Measurements from ENCODE around the gene PRKCH.
"Not testable (repeated sequence)": the region's sequence is repeated elsewhere in the genome, so short reads cannot be mapped to it uniquely, and the experiment has no call there.

PRKCH gene

DNA sequence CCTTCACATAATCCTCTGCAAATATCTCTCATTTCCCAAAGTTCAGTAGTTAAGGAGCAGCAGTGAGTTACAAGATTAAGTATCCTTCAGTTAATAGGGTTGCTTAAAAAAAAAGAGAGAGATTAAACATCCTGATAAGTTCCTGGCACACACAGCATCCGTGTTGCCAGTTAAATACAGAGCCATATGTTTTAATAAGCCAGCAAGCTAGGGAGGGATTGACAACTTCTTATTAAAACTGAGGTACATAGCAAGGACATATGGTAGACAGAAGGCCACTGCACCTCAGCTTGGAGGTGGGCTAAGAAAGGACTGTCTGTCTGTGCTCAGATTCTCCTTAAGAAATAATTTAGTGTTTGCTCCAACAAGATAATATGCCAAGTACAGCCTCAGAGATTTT is 30.7 kb upstream of the PRKCH start:
- Mint-ChIP-seq H3K27me3 (peaks cover 0 to 4% of the 10 kb centered on the region in 2 donors), H3K36me3 (no peaks in the 10 kb centered on the region), H3K4me3 (no peak overlapping the region), H3K4me1 (no peaks in the 10 kb centered on the region), H3K27ac (no peak overlapping the region), H3K9me3 (no peaks in the 10 kb centered on the region)
- ATAC-seq (replicated peaks): no peak
- no peak for DNase-seq

DNA sequence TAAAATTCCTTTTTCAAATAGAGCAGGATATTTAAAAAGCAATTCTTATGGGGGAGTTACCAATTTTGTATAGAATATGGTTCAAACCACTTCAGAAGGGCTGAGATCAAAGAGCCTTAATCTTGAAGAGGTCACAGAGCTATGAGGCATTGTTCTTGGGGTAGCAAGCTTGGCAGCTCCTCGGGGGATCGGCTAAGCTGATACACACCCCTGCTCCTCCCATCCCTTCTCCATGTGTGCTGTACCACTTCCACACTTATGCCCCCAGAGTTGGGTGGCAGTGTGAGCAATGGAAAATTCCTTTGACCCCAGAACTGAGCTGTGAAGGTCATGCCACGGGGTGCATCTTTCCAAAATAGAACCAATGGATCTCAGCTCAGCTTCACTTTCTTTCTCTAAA is 25.2 kb upstream of the PRKCH start:
- ATAC-seq (replicated peaks): no peak
- H3K27me3 Mint-ChIP-seq: no peaks in the 10 kb centered on the region
- H3K36me3 Mint-ChIP-seq: no peaks in the 10 kb centered on the region
- DNase-seq: no peak
- no peak overlapping the region for H3K4me3 Mint-ChIP-seq
- no peaks in the 10 kb centered on the region for H3K4me1 Mint-ChIP-seq
- H3K27ac Mint-ChIP-seq: no peak overlapping the region
- H3K9me3 Mint-ChIP-seq: no peaks in the 10 kb centered on the region

DNA sequence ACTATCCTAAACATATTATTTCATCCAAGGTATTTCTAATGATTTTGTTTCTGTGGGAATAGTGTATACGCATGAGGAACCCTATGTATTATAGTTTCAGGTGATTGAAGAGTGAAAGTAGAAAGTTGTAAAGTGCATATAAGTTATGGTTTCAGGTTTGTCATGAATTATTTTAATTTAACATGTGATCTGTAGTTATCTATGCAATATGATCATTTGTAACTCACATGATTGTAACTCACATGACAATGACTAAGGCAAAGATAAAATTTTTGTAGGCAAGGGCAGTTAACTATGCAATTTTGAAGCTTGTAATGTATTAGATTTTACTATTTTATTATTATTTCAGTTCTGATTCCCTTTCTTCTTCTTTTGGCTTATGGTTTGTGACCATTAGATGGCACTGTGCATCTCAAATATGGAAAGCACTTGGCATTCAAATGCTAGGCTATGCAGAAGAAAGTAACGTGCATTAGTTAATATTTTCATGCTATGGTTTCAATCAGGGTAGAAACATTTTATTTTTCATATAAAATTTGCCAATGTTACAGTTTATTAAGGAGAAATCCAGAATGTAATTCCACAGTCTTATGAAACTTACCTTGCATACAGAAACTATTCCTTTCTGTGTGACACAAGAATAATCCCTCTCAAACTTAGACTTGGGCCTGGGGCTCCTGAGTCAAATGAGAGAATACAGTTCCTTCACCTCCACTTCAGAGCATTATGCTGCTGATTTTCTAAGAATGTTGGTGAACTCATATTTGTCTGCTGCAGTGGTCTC is 24.5 kb upstream of the PRKCH start:
- no peak overlapping the region for H3K27ac Mint-ChIP-seq
- no peaks in the 10 kb centered on the region for H3K9me3 Mint-ChIP-seq
- no peaks in the 10 kb centered on the region for H3K27me3 Mint-ChIP-seq
- DNase-seq (no peak), ATAC-seq (replicated peaks) (peak in 1 of 2 donors; percentile 44)
- H3K4me3 Mint-ChIP-seq: no peak overlapping the region
- H3K4me1 Mint-ChIP-seq: no peaks in the 10 kb centered on the region
- no peaks in the 10 kb centered on the region for H3K36me3 Mint-ChIP-seq

DNA sequence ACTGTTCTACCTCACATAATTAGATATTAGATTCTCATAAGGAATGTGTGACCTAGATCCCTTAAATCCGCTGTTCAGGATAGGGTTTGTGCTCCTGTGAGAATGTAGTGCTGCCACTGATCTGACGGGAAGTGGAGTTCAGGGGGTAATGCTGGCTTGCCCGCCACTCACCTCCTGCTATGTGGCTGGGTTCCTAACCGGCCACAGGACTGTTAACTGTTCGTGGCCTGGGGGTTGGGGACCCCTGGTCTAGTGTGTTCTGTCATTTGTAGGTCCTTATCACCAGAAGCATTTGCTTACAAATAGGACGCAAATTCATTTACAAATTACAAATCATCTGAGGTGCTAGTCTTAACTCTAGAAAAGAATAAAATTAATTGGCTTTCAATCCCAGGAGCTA is 23.8 kb upstream of the PRKCH start:
- H3K9me3 Mint-ChIP-seq: no peaks in the 10 kb centered on the region

DNA sequence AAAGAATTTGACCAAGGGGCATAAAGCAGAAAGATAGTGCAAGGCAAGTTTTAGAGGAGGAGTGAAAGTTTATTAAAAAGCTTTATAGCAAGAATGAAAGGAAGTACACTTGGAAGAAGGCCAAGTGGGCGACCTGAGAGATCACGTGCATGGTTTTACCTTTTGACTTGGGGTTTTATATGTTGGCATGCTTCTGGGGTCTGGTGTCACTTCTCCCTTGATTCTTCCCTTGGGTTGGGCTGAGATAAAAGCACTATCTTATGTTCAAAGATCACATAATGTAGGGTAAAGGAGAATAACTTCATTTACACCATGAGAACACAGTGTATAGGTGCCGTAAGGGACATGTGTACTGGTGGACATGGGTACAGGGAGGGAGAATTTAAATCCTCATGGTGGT is 22.6 kb upstream of the PRKCH start:
- DNase-seq: no peak
- H3K27ac Mint-ChIP-seq: no peak overlapping the region
- ATAC-seq (replicated peaks): no peak
- H3K4me3 Mint-ChIP-seq: no peak overlapping the region
- no peaks in the 10 kb centered on the region for H3K4me1 Mint-ChIP-seq
- no peaks in the 10 kb centered on the region for H3K27me3 Mint-ChIP-seq
- H3K36me3 Mint-ChIP-seq: no peaks in the 10 kb centered on the region
- no peaks in the 10 kb centered on the region for H3K9me3 Mint-ChIP-seq

More for the DNA sequence above, 23.8 kb upstream of the PRKCH start:
- DNase-seq (no peak), ATAC-seq (replicated peaks) (no peak)
- Mint-ChIP-seq H3K27ac (no peak overlapping the region), H3K4me3 (no peak overlapping the region), H3K27me3 (no peaks in the 10 kb centered on the region), H3K4me1 (no peaks in the 10 kb centered on the region), H3K36me3 (no peaks in the 10 kb centered on the region)

DNA sequence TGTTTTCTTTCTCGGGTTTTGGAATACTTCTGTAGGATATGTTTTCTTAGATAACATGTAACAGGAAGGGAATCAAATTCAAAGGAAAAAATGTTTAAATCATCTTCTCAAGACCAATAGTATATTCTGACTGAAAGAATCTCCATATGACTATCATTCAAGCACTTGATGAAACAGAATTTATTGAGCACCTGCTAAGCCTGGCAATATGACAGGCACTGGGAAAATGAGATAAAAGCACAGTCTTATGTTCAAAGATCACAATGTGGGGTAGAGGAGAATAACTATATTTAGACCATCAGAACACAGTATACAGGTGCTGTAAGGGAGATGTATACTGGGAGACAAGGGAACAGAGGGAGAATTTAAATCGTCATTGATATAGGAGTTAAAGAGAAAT is 21.2 kb upstream of the PRKCH start:
- ATAC-seq (replicated peaks) (no peak), DNase-seq (no peak)
- Mint-ChIP-seq H3K27ac (no peak overlapping the region), H3K27me3 (no peaks in the 10 kb centered on the region), H3K4me1 (no peaks in the 10 kb centered on the region), H3K9me3 (no peaks in the 10 kb centered on the region), H3K36me3 (no peaks in the 10 kb centered on the region), H3K4me3 (no peak overlapping the region)

DNA sequence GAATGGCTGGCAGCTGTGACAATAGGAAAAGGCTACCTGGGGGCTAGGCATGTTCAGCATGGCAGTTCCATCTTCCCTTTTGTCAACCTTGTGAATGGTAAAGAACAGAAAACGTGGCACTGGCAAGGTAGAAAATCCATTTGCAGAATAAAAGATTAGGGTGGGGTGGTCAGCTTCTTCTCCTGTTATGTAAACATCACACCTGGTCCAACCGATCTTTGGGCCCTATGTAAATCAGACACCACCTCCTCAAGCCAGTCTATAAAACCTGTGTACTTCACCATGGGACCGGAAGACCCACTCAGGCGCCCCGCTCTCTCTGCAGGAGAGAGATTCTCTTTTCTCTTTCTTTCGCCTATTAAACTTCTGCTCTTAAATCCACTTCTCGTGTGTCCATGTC is 20.6 kb upstream of the PRKCH start:
- H3K27ac Mint-ChIP-seq: no peak overlapping the region
- DNase-seq (no peak), ATAC-seq (replicated peaks) (no peak)
- H3K9me3 Mint-ChIP-seq: no peaks in the 10 kb centered on the region
- no peaks in the 10 kb centered on the region for H3K4me1 Mint-ChIP-seq
- H3K27me3 Mint-ChIP-seq: no peaks in the 10 kb centered on the region
- H3K4me3 Mint-ChIP-seq: no peak overlapping the region
- no peaks in the 10 kb centered on the region for H3K36me3 Mint-ChIP-seq

DNA sequence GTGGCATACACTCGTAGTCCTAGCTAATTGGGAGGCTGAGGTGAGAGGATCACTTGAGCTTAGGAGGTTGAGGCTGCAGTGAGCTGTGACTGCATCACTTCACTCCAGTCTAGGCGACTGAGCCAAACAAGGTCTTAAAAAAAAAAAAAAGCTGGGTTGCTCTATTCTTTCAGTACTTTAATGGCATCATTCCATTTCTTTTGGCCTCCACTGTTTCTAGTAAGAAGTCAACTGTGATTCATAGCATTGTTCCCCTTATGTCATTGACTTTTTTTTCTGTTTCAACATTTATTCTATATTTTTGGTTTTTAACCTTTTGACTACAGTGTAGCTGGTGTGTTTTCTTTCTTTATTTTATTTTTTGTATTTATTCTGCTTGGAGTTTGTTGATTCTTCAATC is 16.7 kb upstream of the PRKCH start:
- Mint-ChIP-seq H3K27me3 (no peaks in the 10 kb centered on the region), H3K4me3 (no peak overlapping the region), H3K36me3 (peaks cover 0 to 2% of the 10 kb centered on the region in 2 donors), H3K27ac (no peak overlapping the region), H3K9me3 (peaks cover 0 to 7% of the 10 kb centered on the region in 2 donors), H3K4me1 (no peaks in the 10 kb centered on the region)
- DNase-seq (no peak), ATAC-seq (replicated peaks) (no peak)

DNA sequence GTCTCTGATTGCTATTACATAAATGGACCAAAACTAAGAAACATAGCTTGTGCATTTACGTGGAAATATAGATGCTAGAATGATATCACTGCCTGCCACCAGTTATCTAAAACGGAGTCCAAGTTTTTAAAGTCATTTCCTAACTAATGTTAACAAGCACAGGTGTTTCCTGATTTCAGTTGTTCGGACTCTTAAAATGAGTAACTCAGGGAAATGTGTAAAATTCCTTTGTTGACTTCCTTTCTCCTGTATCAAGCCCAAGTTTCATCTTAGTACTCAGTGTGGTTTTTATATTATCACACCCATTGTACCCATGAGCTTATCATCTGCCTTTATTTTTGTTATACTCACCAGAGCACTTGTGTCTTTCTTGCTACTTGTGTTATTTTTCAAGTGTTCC is 13.2 kb upstream of the PRKCH start:
- no peak overlapping the region for H3K27ac Mint-ChIP-seq
- H3K9me3 Mint-ChIP-seq: peaks cover 12 to 21% of the 10 kb centered on the region in 2 donors
- H3K4me1 Mint-ChIP-seq: no peaks in the 10 kb centered on the region
- no peak overlapping the region for H3K4me3 Mint-ChIP-seq
- DNase-seq: no peak
- no peak for ATAC-seq (replicated peaks)
- H3K27me3 Mint-ChIP-seq: no peaks in the 10 kb centered on the region
- peaks cover 3 to 15% of the 10 kb centered on the region in 2 donors for H3K36me3 Mint-ChIP-seq

DNA sequence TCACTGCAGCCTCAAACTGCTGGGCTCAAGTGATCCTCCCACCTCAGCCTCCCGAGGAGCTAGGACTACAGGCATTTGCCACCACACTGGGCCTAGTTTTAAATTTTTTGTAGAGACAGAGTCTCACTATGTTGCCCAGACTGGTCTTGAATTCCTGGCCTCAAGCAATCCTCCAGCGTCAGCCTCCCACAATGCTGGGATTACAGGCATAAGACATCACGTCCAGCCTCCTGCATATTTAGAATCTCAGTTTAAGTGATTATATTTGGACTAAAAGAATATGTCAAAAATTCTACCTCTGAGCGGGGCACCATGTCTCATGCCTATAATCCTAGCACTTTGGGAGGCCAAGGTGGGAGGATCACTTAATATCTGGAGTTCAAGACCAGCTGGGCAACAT is 12.7 kb upstream of the PRKCH start:
- not testable (repeated sequence) for H3K4me3 Mint-ChIP-seq; DNase-seq; H3K27me3 Mint-ChIP-seq; H3K27ac Mint-ChIP-seq; H3K4me1 Mint-ChIP-seq; ATAC-seq (replicated peaks)
- peaks cover 3 to 15% of the 10 kb centered on the region in 2 donors for H3K36me3 Mint-ChIP-seq
- H3K9me3 Mint-ChIP-seq: peaks cover 14 to 25% of the 10 kb centered on the region in 2 donors

DNA sequence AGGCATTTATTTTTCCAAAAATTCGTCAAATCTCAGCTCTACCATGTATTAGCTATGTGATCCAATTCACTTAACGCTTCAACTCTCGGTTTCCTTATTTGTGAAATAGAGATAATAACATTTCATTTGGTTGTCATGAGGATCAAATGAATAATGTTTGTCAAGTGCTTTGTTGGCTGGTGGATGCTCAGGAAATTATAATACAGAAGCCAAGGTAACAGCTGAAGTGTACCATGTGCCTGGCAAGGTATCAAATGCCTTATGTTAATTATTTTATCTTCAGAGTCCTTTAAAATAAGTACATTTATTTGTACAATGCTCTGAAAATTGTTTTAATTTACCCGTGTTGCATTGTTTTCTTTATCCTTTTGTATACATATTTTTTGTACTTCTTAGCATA is 6.1 kb upstream of the PRKCH start:
- Mint-ChIP-seq H3K36me3 (peaks cover 3 to 7% of the 10 kb centered on the region in 2 donors), H3K4me3 (no peak overlapping the region), H3K4me1 (no peaks in the 10 kb centered on the region), H3K27ac (no peak overlapping the region), H3K27me3 (no peaks in the 10 kb centered on the region), H3K9me3 (peaks cover 14 to 18% of the 10 kb centered on the region in 2 donors)
- DNase-seq (no peak), ATAC-seq (replicated peaks) (no peak)

DNA sequence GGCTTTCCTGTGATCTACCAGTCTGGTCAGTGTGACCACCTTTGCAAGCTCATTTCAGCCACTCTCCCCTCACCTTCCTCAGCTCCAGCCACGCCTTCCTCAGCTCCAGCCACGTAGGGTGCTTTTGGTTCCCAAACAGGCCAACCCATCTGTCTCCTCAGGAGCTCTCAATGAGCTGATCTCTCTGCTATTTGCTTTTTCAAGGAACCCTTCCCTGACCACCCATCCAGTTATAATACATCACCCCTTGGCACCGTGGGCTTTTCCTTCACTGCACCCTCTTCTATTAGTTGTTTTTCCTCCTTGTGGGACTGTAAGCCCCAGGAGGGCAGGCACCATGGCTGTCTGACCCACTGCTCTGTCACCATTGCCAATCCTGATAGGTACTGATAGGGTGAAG is 2.3 kb upstream of the PRKCH start:
- DNase-seq (no peak), ATAC-seq (replicated peaks) (no peak)
- no peak overlapping the region for H3K27ac Mint-ChIP-seq
- peaks cover 7 to 12% of the 10 kb centered on the region in 2 donors for H3K4me1 Mint-ChIP-seq
- peaks cover 11% of the 10 kb centered on the region in 2 donors for H3K27me3 Mint-ChIP-seq
- H3K36me3 Mint-ChIP-seq: peaks cover 0 to under 1% of the 10 kb centered on the region in 2 donors
- H3K4me3 Mint-ChIP-seq: no peak overlapping the region
- peaks cover 5 to 7% of the 10 kb centered on the region in 2 donors for H3K9me3 Mint-ChIP-seq

DNA sequence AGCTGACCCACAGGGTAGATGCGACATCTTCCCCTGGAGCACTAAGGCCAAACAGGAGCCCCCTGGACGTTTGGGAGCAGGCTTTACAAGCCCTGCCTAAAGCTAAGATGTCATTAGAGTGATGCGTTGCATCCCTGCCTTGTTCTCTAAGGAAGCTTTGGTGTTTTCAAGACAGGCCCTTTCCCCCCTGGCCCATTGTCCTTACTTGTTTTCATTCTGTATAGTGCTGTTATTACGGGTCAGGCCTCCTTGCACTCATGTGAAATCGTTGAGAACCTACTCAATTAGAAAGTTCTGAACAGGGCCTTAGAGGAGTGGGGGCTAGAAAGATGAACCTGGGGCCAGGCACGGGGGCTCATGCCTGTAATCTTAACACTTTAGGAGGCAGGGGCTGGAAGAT is 1.7 kb upstream of the PRKCH start:
- peaks cover 0 to 3% of the 10 kb centered on the region in 2 donors for H3K36me3 Mint-ChIP-seq
- no peak overlapping the region for H3K27ac Mint-ChIP-seq
- ATAC-seq (replicated peaks) (no peak), DNase-seq (no peak)
- peaks cover 1% of the 10 kb centered on the region in 2 donors for H3K9me3 Mint-ChIP-seq
- peaks cover 7 to 12% of the 10 kb centered on the region in 2 donors for H3K4me1 Mint-ChIP-seq
- peaks cover 11% of the 10 kb centered on the region in 2 donors for H3K27me3 Mint-ChIP-seq
- H3K4me3 Mint-ChIP-seq: no peak overlapping the region

DNA sequence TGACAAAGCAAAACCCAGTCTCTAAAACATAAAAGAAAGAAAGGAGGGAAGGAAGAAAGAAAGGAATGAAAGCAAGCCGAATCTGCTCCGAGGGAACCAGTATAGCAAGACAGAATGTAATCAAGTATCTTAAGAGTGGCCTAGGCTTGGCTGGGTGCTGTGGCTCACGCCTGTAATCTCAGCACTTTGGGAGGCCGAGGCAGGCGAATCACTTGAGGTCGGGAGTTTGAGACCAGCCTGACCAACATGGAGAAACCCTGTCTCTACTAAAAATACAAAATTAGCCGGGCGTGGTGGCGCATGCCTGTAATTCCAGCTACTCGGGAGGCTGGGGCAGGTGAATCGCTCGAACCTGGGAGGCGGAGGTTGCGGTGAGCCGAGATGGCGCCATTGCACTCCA is 1.2 kb upstream of the PRKCH start:
- H3K36me3 Mint-ChIP-seq; H3K9me3 Mint-ChIP-seq; ATAC-seq (replicated peaks); DNase-seq; H3K27ac Mint-ChIP-seq; H3K4me3 Mint-ChIP-seq: not testable (repeated sequence)
- Mint-ChIP-seq H3K4me1 (peaks cover 7 to 12% of the 10 kb centered on the region in 2 donors), H3K27me3 (peaks cover 11% of the 10 kb centered on the region in 2 donors)

DNA sequence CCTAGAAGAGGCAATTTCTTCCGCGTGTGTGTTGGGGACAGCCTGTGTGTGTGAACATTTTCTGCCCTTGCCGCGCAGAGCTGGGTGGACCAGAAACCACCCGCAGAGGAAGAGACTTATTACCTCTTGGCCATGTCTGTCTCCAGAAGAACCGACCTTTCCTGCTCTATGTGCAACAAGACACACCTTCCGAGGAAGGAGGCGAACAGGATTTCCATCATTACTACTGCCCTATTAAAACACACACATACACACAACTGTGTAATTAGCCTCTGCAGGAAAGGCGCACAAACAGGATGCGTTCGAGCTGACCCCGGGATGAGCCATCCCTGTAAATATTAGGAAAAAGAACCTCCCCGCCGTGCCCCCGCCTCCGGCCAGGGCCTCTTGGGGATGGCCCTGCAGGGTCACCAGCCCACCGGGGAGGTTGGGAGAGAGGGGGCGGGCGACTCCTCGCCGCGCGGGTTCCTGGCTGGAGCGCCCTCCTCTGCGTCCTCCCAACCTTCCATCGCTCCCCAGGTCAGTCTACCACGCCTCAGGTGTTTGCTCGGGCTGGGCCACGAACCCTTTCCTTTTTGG is 484 bp upstream of the PRKCH start:
- H3K4me1 Mint-ChIP-seq: peaks cover 7 to 12% of the 10 kb centered on the region in 2 donors
- peaks cover 0 to 3% of the 10 kb centered on the region in 2 donors for H3K36me3 Mint-ChIP-seq
- H3K27me3 Mint-ChIP-seq: peaks cover 11% of the 10 kb centered on the region in 2 donors
- H3K27ac Mint-ChIP-seq: no peak overlapping the region
- no peak for DNase-seq
- no peak for ATAC-seq (replicated peaks)
- H3K4me3 Mint-ChIP-seq: peak overlapping the region; percentile 89 to 90
- no peaks in the 10 kb centered on the region for H3K9me3 Mint-ChIP-seq

Data from stimulated activated naive B cell treated with anti-CD40 and anti-IgM and Interleukin-4, amounts not matched to agents 10 μg/mL and 1 μg/mL and 100 μg/mL, for 72 hours (primary cell).